CD14-positive monocyte (primary cell): Measurements from ENCODE around the gene ZNF433. TPM values are rescaled to one million over a fixed set of nuclear protein-coding genes. Genes with fewer than 3 reads are reported as not detected.

Source experiments
- DNase-seq, 3 donors: peaks; one replicate each; pipeline ENCODE4 v3.0.0-alpha.2; 2011 to 2022
- H2AFZ ChIP-seq: 2 replicates; pipeline ENCODE4 v1.6.0; 2012; ENCODE audit warnings: mild to moderate bottlenecking, low read depth, low read length, inconsistent platforms; ENCODE audit not compliant: insufficient read depth, poor library complexity, severe bottlenecking
- H3K27ac ChIP-seq, 2 donors: 1 replicate in 1 of 2; 2 replicates in 1 of 2; pipeline ENCODE4 v1.5.1; 2012 to 2013; ENCODE audit warnings: low read length in 2 of 2, control low read depth in 1 of 2, inconsistent platforms in 1 of 2, low read depth in 1 of 2, mild to moderate bottlenecking in 1 of 2
- H3K27me3 ChIP-seq, 2 donors: one replicate each; pipeline versions ENCODE4 v1.6.0 to v1.6.1; 2011 to 2013; ENCODE audit warnings: low read length in 2 of 2; ENCODE audit not compliant: control insufficient read depth in 2 of 2, insufficient read depth in 2 of 2
- H3K36me3 ChIP-seq, 2 donors: replicated peaks in 1 of 2; 1 replicate in 1 of 2; 2 replicates in 1 of 2; pipeline versions ENCODE4 v1.5.1 to v1.6.1; 2012 to 2013; ENCODE audit warnings: low read length in 2 of 2, control low read depth in 1 of 2, inconsistent platforms in 1 of 2, mild to moderate bottlenecking in 1 of 2; ENCODE audit not compliant: insufficient read depth in 2 of 2, control insufficient read depth in 1 of 2
- H3K4me1 ChIP-seq, 2 donors: 1 replicate in 1 of 2; 2 replicates in 1 of 2; pipeline versions ENCODE4 v1.5.1 to v1.6.1; 2012 to 2013; ENCODE audit warnings: low read length in 2 of 2, control low read depth in 1 of 2, inconsistent platforms in 1 of 2, mild to moderate bottlenecking in 1 of 2, moderate library complexity in 1 of 2; ENCODE audit not compliant: insufficient read depth in 2 of 2, control insufficient read depth in 1 of 2
- H3K4me2 ChIP-seq: replicated peaks from 2 replicates; pipeline ENCODE3; 2012; ENCODE audit warnings: low read length, moderate library complexity, mild to moderate bottlenecking; ENCODE audit not compliant: poor library complexity, severe bottlenecking; ENCODE audit errors: extremely low read depth
- H3K4me3 ChIP-seq, 3 experiments: fragments of 200-600 bp in 1 of 3; sonication (generic) in 1 of 3; replicated peaks in 1 of 3; 1 replicate in 2 of 3; 2 replicates in 1 of 3; pipeline ENCODE4 v1.5.1; 2011 to 2013; ENCODE audit warnings: low read length in 3 of 3, mild to moderate bottlenecking in 3 of 3, control low read depth in 2 of 3, low read depth in 2 of 3, inconsistent platforms in 1 of 3, moderate library complexity in 1 of 3
- H3K79me2 ChIP-seq: 2 replicates; pipeline ENCODE4 v1.6.0; 2012; ENCODE audit warnings: mild to moderate bottlenecking, control low read depth, inconsistent platforms, low read length, moderate library complexity; ENCODE audit not compliant: insufficient read depth
- H3K9ac ChIP-seq: 2 replicates; pipeline ENCODE4 v1.6.0; 2017; ENCODE audit warnings: low read length, mild to moderate bottlenecking; ENCODE audit not compliant: insufficient read depth, poor library complexity, severe bottlenecking
- H3K9me3 ChIP-seq, 2 donors: replicated peaks in 1 of 2; 1 replicate in 1 of 2; 2 replicates in 1 of 2; pipeline versions ENCODE4 v1.5.1 to v1.6.1; 2012 to 2013; ENCODE audit warnings: low read length in 2 of 2, control low read depth in 1 of 2; ENCODE audit not compliant: control insufficient read depth in 1 of 2, insufficient read depth in 1 of 2
- H4K20me1 ChIP-seq: 2 replicates; pipeline ENCODE4 v1.6.0; 2012; ENCODE audit warnings: mild to moderate bottlenecking, low read length, control low read depth, moderate library complexity; ENCODE audit not compliant: insufficient read depth
- H3K27ac Mint-ChIP-seq, 7 donors: one replicate each; pipeline ENCODE4 v1.8.0; 2020; ENCODE audit warnings: mild to moderate bottlenecking in 7 of 7, mixed read lengths in 7 of 7, moderate library complexity in 6 of 7, inconsistent platforms in 2 of 7
- H3K27me3 Mint-ChIP-seq, 3 donors: one replicate each; pipeline ENCODE4 v1.8.0; 2021 to 2022; ENCODE audit warnings: low read depth in 3 of 3, mild to moderate bottlenecking in 3 of 3, mixed read lengths in 3 of 3, moderate library complexity in 3 of 3, inconsistent platforms in 1 of 3
- H3K36me3 Mint-ChIP-seq, 2 donors: one replicate each; pipeline ENCODE4 v1.8.0; 2020; ENCODE audit warnings: mixed read lengths in 2 of 2, inconsistent platforms in 1 of 2, mild to moderate bottlenecking in 1 of 2
- H3K4me1 Mint-ChIP-seq: one replicate; pipeline ENCODE4 v1.8.0; 2020; ENCODE audit warnings: mild to moderate bottlenecking, mixed read lengths
- H3K4me3 Mint-ChIP-seq, 2 donors: one replicate each; pipeline ENCODE4 v1.8.0; 2020; ENCODE audit warnings: mild to moderate bottlenecking in 2 of 2, mixed read lengths in 2 of 2, moderate library complexity in 1 of 2
- H3K9me3 Mint-ChIP-seq, 7 donors: one replicate each; pipeline ENCODE4 v1.8.0; 2020 to 2022; ENCODE audit warnings: mixed read lengths in 7 of 7, mild to moderate bottlenecking in 6 of 7, moderate library complexity in 6 of 7, inconsistent platforms in 2 of 7
- WGBS: methylation state at CpG from one replicate; pipeline ENCODE4 v1.1.5; 2013; ENCODE audit warnings: missing lambda C conversion rate; ENCODE audit not compliant: insufficient coverage; 5-methylcytosine and 5-hydroxymethylcytosine counted together
- intact Hi-C, 2 donors: fragments of 100-400 bp; cut with micrococcal nuclease; formaldehyde crosslinking; loops; one replicate each; pipeline versions ENCODE4 v1.15.0 to v1.15.1; 2023
- polyA plus RNA-seq, 3 donors: library from polyadenylated mRNA; depleted of rRNA in 1 of 3; unstranded in 2 of 3; stranded (reverse) in 1 of 3; fragments of 300-500 nt in 2 of 3; fragments of >200 nt in 1 of 3; fragmentation: Illumina TruSeq in 2 of 3; gene quantifications; 1 replicate in 2 of 3; 2 replicates in 1 of 3; pipeline ENCODE4 v1.2.3, GENCODE V29; 2012 to 2021
- TF ChIP-seq, protein P1 (sequence below): fragments of 200-600 bp; IDR thresholded peaks from one replicate; pipeline ENCODE4 v1.8.0; 2022; ENCODE audit warnings: antibody characterized with exemption, mild to moderate bottlenecking

The ZNF433 gene
- polyA plus RNA-seq, 3 donors, result 0.50 to 1.1 (median 0.76) TPM

DNA sequence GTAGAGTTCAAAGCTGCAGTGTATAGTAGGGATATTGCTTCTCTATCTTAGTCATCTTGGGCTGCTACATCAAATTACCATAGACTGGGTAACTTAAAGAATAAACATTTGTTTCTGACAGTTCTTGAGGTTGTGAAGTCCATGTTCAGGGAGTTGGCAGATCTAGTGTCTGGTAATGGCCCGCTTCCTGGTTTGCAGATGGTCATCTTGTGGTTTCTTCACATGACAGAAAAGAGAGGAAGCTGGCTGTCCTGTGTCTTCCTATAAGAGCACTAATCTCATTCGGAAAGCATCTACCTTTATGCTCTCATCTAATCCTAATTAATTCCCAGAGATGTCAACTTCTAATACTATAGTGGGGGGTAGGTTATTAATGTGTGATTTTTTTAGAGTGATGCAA lies 64.4 kb downstream of the ZNF433 start:
- Histone ChIP-seq H3K27ac (peak overlapping the region in 1 of 2 donors; percentile 33), H4K20me1 (no peaks in the 10 kb centered on the region), H3K36me3 (no peaks in the 10 kb centered on the region), H3K27me3 (no peaks in the 10 kb centered on the region), H3K4me2 (no peak overlapping the region), H3K9me3 (peaks cover 15 to 27% of the 10 kb centered on the region in 2 donors), H3K79me2 (no peaks in the 10 kb centered on the region), H3K4me1 (peaks cover 7 to 19% of the 10 kb centered on the region in 2 donors), H2AFZ (no peak overlapping the region), H3K4me3 (peak overlapping the region in 1 of 3 experiments; percentile 7), H3K9ac (no peak overlapping the region)
- Mint-ChIP-seq H3K27ac (peak overlapping the region in 5 of 7 donors; percentile 26 to 92 (median 78)), H3K4me1 (peaks cover 20% of the 10 kb centered on the region), H3K36me3 (peaks cover 20 to 32% of the 10 kb centered on the region in 2 donors), H3K9me3 (peaks cover 10 to 39% (median 23%) of the 10 kb centered on the region in 7 donors), H3K27me3 (peaks cover 0 to 2% (median 1%) of the 10 kb centered on the region in 3 donors), H3K4me3 (no peak overlapping the region)
- peak; percentile 47 to 70 (median 61) for DNase-seq
- WGBS, result no CpG with 5 or more reads among the region's 2 CpGs
- TF ChIP-seq, protein P1, sequence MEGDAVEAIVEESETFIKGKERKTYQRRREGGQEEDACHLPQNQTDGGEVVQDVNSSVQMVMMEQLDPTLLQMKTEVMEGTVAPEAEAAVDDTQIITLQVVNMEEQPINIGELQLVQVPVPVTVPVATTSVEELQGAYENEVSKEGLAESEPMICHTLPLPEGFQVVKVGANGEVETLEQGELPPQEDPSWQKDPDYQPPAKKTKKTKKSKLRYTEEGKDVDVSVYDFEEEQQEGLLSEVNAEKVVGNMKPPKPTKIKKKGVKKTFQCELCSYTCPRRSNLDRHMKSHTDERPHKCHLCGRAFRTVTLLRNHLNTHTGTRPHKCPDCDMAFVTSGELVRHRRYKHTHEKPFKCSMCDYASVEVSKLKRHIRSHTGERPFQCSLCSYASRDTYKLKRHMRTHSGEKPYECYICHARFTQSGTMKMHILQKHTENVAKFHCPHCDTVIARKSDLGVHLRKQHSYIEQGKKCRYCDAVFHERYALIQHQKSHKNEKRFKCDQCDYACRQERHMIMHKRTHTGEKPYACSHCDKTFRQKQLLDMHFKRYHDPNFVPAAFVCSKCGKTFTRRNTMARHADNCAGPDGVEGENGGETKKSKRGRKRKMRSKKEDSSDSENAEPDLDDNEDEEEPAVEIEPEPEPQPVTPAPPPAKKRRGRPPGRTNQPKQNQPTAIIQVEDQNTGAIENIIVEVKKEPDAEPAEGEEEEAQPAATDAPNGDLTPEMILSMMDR, result no peak
- intact Hi-C loops, result no loop called here

- no peaks in the 10 kb centered on the region for H4K20me1 ChIP-seq
- peaks cover 27% of the 10 kb centered on the region for H3K4me1 Mint-ChIP-seq
- no peak overlapping the region for H3K4me2 ChIP-seq
- TF ChIP-seq, protein P1, result no peak
- H3K9ac ChIP-seq, result no peak overlapping the region
- peak overlapping the region in 3 of 7 donors; percentile 70 to 92 (median 83) for H3K27ac Mint-ChIP-seq
- H3K4me3 ChIP-seq, result no peak overlapping the region
- H3K36me3 ChIP-seq, result no peaks in the 10 kb centered on the region
- peaks cover 0 to 2% (median 1%) of the 10 kb centered on the region in 3 donors for H3K27me3 Mint-ChIP-seq
- no peak overlapping the region for H3K4me3 Mint-ChIP-seq
- no peak overlapping the region for H2AFZ ChIP-seq
- WGBS, result no CpG with 5 or more reads among the region's 1 CpG
- H3K9me3 Mint-ChIP-seq, result peaks cover 3 to 31% (median 14%) of the 10 kb centered on the region in 7 donors
- peaks cover 17 to 26% of the 10 kb centered on the region in 2 donors for H3K36me3 Mint-ChIP-seq
- DNase-seq, result no peak
- H3K79me2 ChIP-seq, result no peaks in the 10 kb centered on the region
- H3K4me1 ChIP-seq, result peaks cover 13 to 26% of the 10 kb centered on the region in 2 donors
- intact Hi-C loops, result no loop called here
- H3K9me3 ChIP-seq, result peaks cover 8 to 19% of the 10 kb centered on the region in 2 donors
- no peaks in the 10 kb centered on the region for H3K27me3 ChIP-seq
- no peak overlapping the region for H3K27ac ChIP-seq
Observed at GRCh38 chr19:11970174-11970573, 65.3 kb downstream of the ZNF433 start.
